ENCODE results near the gene ELAC2. TPM values are rescaled to one million over a fixed set of nuclear protein-coding genes. Genes with fewer than 3 reads are reported as not detected.
A peak's percentile ranks its signal among the peaks of the same experiment; 100 is the strongest.

Gene ELAC2
- total RNA-seq, 1 donor from 2014 or later, result 85.8 TPM

- FAIRE-seq (no peak), DNase-seq (ENCODE audit: low read depth) (no peak)
- Histone ChIP-seq H3K4me3 (ENCODE audit: low read depth, low read length) (no peak overlapping the region), H3K27me3 (ENCODE audit: control insufficient read depth, insufficient read depth, low read length) (no peaks in the 10 kb centered on the region), H3K36me3 (ENCODE audit: control insufficient read depth, insufficient read depth, low read length) (peaks cover 41% of the 10 kb centered on the region)
- no peak for TF ChIP-seq CTCF (IDR thresholded peaks at IDR 0.05; ENCODE audit: insufficient read depth, low read length, severe bottlenecking)
Observed at GRCh38 chr17:13003927-13004326, 13.9 kb downstream of the ELAC2 start.

DNA sequence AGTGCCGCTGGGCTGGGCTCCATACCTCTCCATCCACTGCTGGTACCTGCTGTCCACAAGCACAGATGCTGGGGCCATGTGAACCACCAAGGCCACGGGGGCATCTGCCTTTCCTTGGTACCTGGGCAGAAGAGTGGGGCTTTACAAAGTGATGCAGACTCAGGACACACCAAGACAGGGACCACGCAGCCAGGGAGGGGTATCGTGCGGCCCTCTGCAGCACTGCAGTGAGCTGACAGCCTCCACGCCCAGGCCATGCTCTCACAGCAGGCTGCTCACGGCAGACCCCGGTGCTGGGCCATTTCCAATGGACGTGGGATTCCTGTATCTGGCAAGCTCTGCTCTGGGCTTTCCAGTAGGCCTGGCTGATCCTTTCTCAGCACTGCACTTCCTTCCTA lies 14.4 kb downstream of the ELAC2 start:
- Histone ChIP-seq H3K27me3 (ENCODE audit: control insufficient read depth, insufficient read depth, low read length) (no peaks in the 10 kb centered on the region), H3K4me3 (ENCODE audit: low read depth, low read length) (no peak overlapping the region), H3K36me3 (ENCODE audit: control insufficient read depth, insufficient read depth, low read length) (peaks cover 40% of the 10 kb centered on the region)
- TF ChIP-seq CTCF (IDR thresholded peaks at IDR 0.05; ENCODE audit: insufficient read depth, low read length, severe bottlenecking), result no peak
- DNase-seq (ENCODE audit: low read depth) (no peak), FAIRE-seq (no peak)

- H3K36me3 ChIP-seq (ENCODE audit: control insufficient read depth, insufficient read depth, low read length), result peaks cover 42% of the 10 kb centered on the region
- DNase-seq (ENCODE audit: low read depth), result peak; percentile 44
Observed at GRCh38 chr17:13002761-13003453, 14.9 kb downstream of the ELAC2 start.

DNA sequence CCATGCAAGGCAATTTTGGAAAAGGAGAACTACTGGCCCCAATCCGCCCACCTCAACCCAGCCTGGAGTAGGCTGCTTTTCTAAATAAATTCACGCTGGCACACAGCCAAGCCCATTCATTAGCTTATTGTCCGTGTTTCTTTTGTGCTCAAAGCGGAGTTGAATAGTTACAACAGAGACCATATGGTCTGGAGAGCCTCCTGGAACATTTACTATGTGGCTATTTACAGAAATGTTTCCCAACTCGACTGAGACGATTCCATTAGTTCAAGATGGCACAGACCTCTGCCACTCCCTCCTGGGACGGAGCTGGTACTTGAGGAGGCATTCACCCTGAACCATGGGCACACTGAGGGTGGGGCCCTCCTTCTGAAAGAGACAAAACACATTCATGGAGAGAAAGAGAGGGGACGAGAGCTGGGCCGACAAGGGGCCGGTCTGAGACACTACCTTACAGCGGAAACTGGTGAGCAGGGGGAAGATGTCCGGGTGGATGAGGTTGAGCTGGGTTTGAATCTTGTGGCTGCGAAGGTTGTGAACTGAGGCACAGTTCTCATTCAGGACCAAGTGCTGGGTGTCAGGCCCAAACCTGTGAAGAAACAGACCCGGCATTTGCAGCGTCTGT lies 15.7 kb downstream of the ELAC2 start:
- Histone ChIP-seq H3K36me3 (ENCODE audit: control insufficient read depth, insufficient read depth, low read length) (peaks cover 45% of the 10 kb centered on the region), H3K27me3 (ENCODE audit: control insufficient read depth, insufficient read depth, low read length) (no peaks in the 10 kb centered on the region), H3K4me3 (ENCODE audit: low read depth, low read length) (no peak overlapping the region)
- DNase-seq (ENCODE audit: low read depth), result no peak
- TF ChIP-seq CTCF (IDR thresholded peaks at IDR 0.05; ENCODE audit: insufficient read depth, low read length, severe bottlenecking), result no peak
- no peak for FAIRE-seq

More at GRCh38 chr17:13002761-13003453, 14.9 kb downstream of the ELAC2 start:
- FAIRE-seq, result peak; percentile 76
- Histone ChIP-seq H3K4me3 (ENCODE audit: low read depth, low read length) (no peak overlapping the region), H3K27me3 (ENCODE audit: control insufficient read depth, insufficient read depth, low read length) (no peaks in the 10 kb centered on the region)
- TF ChIP-seq CTCF (IDR thresholded peaks at IDR 0.05; ENCODE audit: insufficient read depth, low read length, severe bottlenecking), result peak; percentile 75

DNA sequence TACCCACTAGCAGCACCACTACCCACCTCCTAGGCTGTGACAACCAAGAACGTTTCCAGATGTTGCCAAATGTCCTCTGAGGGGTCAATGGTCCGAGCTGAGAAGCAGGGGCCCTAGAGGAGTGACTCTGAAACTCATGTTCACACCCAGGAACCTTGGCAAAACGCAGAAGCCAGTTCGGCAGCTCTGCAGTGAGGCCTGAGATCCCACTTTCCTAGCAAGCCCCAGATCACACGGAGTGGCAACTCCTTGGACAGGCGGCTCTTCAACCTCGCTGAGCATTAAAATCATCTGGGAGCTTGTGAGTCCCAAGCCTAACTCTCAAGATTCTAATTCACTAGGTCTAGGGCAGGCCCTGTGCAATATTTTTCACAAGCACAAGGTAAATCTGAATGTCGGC lies 17.3 kb downstream of the ELAC2 start:
- H3K36me3 ChIP-seq (ENCODE audit: control insufficient read depth, insufficient read depth, low read length), result peaks cover 54% of the 10 kb centered on the region
- DNase-seq (ENCODE audit: low read depth) (no peak), FAIRE-seq (no peak)
- TF ChIP-seq CTCF (IDR thresholded peaks at IDR 0.05; ENCODE audit: insufficient read depth, low read length, severe bottlenecking), result no peak
- H3K4me3 ChIP-seq (ENCODE audit: low read depth, low read length), result no peak overlapping the region
- no peaks in the 10 kb centered on the region for H3K27me3 ChIP-seq (ENCODE audit: control insufficient read depth, insufficient read depth, low read length)

Data from bronchial epithelial cell (primary cell).